Thymus (tissue), 11 donors: ENCODE data around the gene TNNT3. TPM values are rescaled to one million over a fixed set of nuclear protein-coding genes. Genes with fewer than 3 reads are reported as not detected.

ENCODE experiments used
- DNase-seq, 9 donors: peaks; one replicate each; pipeline ENCODE4 v3.0.0-alpha.2; 2013; ENCODE audit warnings: low spot score in 9 of 9, low read depth in 6 of 9, missing footprints in 1 of 9
- H3K27ac ChIP-seq, 2 donors: one replicate each; pipeline ENCODE4 v1.5.1; 2013; ENCODE audit warnings: control low read depth in 1 of 2, low read depth in 1 of 2, low read length in 1 of 2, mild to moderate bottlenecking in 1 of 2, moderate library complexity in 1 of 2
- H3K27me3 ChIP-seq, 2 donors: one replicate each; pipeline ENCODE4 v1.5.1; 2013; ENCODE audit warnings: low read length in 1 of 2; ENCODE audit not compliant: control insufficient read depth in 2 of 2, insufficient read depth in 1 of 2
- H3K36me3 ChIP-seq, 2 donors: one replicate each; pipeline ENCODE4 v1.5.1; 2013; ENCODE audit warnings: low read length in 1 of 2, mild to moderate bottlenecking in 1 of 2, moderate library complexity in 1 of 2; ENCODE audit not compliant: control insufficient read depth in 2 of 2, insufficient read depth in 2 of 2
- H3K4me1 ChIP-seq, 2 donors: one replicate each; pipeline ENCODE4 v1.5.1; 2013; ENCODE audit warnings: low read length in 2 of 2; ENCODE audit not compliant: control insufficient read depth in 2 of 2, insufficient read depth in 2 of 2
- H3K4me3 ChIP-seq, 2 donors: one replicate each; pipeline ENCODE4 v1.5.1; 2013; ENCODE audit warnings: low read length in 2 of 2, control low read depth in 1 of 2, mild to moderate bottlenecking in 1 of 2
- H3K9me3 ChIP-seq, 2 donors: one replicate each; pipeline ENCODE4 v1.5.1; 2013; ENCODE audit warnings: low read length in 1 of 2, mild to moderate bottlenecking in 1 of 2; ENCODE audit not compliant: control insufficient read depth in 2 of 2, insufficient read depth in 1 of 2
- WGBS: extraction: QIAGEN DNeasy Blood & Tissue Kit; methylation state at CpG from one replicate; pipeline ENCODE4 v1.1.7; 2013; 5-methylcytosine and 5-hydroxymethylcytosine counted together
- polyA plus RNA-seq: library from polyadenylated mRNA; stranded (reverse); fragments of 200-250 nt; gene quantifications from one replicate; pipeline ENCODE4 v1.2.3, GENCODE V29; 2013
- total RNA-seq: library from RNA; stranded (reverse); fragments of 120-200 nt; gene quantifications from one replicate; pipeline ENCODE4 v1.2.4, GENCODE V29; 2013
- donor health status: healthy.

The TNNT3 gene
- total and polyA plus RNA-seq, 2 donors: 15.8 to 44.9 TPM

DNA sequence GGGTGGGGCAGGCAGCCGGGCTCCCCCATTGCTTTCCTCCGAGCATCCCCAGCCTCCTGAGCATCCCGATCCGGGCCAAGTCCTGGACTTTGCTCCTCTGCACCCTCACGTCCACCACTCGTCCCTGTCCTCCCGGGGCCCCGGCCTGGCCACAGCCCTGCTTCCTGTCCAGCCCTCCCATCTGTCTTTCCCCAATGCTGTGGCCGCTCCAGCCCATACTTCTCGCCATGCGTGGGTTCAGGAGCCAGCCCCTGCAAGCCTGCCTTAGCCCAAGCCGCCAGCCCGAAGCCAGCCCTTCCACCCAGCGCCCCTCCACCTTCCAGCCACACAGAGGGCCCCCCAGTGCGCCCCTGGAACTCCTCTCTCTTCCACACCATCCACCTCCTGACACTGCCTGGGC lies 51.5 kb downstream of the TNNT3 start:
- no peaks in the 10 kb centered on the region for H3K36me3 ChIP-seq
- 98% methylated on average over 10 of the region's 15 CpGs for WGBS
- no peak for DNase-seq
- H3K27ac ChIP-seq: no peak overlapping the region
- no peak overlapping the region for H3K4me3 ChIP-seq
- no peaks in the 10 kb centered on the region for H3K9me3 ChIP-seq
- H3K4me1 ChIP-seq: no peaks in the 10 kb centered on the region
- H3K27me3 ChIP-seq: no peaks in the 10 kb centered on the region

DNA sequence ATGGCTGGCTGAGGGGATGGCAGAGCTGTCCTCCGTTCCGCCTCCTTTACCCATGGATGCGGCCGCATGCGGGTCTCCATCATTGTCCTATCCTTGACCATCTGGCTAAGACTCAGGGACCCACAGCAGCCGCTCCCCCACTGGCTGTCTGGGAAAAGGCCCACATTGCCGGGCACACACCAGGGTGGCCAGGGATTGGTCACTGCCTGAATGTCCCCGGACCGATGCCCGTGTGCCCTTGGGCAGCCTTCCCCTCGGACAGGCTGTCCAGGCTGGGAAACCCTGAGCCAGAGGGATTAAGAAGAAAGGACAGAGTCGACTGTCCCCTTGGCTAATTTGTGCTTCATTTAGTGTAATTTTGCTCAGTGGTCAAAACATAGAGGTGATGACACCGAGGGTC lies 55.7 kb downstream of the TNNT3 start:
- no peaks in the 10 kb centered on the region for H3K4me1 ChIP-seq
- no CpG with 5 or more reads among the region's 13 CpGs for WGBS
- H3K4me3 ChIP-seq: no peak overlapping the region
- no peak overlapping the region for H3K27ac ChIP-seq
- no peaks in the 10 kb centered on the region for H3K36me3 ChIP-seq
- DNase-seq: no peak
- no peaks in the 10 kb centered on the region for H3K27me3 ChIP-seq
- no peaks in the 10 kb centered on the region for H3K9me3 ChIP-seq

DNA sequence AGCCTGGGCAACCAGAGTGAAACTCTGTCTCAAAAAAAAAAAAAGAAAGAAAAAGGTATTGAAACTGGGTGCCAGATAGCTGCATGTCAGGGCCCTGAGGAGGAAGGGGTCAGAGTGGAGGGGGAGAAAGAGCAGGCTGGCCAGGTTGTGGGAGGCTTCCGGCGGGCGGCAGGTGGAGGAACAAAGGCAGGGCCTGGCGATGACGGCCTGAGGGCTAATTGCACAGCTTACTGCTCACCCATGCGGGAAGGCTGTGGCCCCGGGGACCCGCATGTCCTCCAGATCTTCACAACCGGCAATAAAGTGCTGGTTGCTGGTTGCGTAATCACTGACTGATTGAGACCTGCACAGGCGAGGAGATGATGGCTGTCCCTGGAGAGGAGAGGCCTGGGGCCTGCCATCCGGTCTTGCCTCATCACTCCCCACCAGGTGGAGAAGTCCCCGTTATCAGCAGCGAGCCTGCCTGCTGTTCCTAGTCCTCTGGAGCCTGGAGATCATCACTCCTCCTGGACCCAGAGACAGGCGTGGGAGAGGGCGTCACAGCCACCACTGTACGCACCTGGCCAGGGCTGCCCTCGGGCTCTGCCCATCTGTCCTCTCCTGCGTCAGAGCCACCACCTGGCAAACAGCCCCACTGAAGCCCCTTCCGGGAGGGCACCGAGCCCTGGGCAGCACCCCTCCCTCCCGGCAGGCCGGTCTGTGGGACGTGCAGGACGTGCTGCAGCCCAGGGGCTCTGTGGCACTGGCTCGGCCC lies 59.4 kb downstream of the TNNT3 start:
- 87% methylated on average over 10 of the region's 26 CpGs for WGBS
- no peak for DNase-seq

DNA sequence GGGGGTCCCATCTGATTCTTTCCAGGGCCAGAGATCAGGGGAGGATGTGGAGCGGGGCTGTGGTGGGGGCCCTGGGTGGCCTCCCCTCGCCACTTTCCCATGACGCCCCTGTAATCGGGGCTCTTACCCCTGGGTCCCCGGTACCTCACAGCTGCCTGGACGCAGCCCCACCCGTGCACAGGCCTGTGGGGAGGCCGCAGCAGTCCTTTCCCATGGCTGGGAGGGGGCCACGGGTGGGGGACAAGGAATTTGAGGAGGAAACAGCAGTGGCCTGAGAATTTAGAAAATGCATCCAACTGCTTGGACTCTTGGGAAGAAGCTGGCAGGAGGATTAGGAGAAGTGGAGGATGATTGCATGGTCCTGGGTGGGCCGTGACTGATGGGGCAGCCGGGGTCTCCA lies 60.1 kb downstream of the TNNT3 start:
- H3K4me1 ChIP-seq: no peaks in the 10 kb centered on the region
- no peaks in the 10 kb centered on the region for H3K36me3 ChIP-seq
- no peak overlapping the region for H3K27ac ChIP-seq
- no peak for DNase-seq
- 100% methylated on average over 5 of the region's 11 CpGs for WGBS
- H3K4me3 ChIP-seq: no peak overlapping the region
- no peaks in the 10 kb centered on the region for H3K9me3 ChIP-seq
- no peaks in the 10 kb centered on the region for H3K27me3 ChIP-seq

More for the DNA sequence above, 59.4 kb downstream of the TNNT3 start:
- Histone ChIP-seq H3K4me1 (no peaks in the 10 kb centered on the region), H3K9me3 (no peaks in the 10 kb centered on the region), H3K27me3 (no peaks in the 10 kb centered on the region), H3K27ac (no peak overlapping the region), H3K36me3 (no peaks in the 10 kb centered on the region), H3K4me3 (no peak overlapping the region)

DNA sequence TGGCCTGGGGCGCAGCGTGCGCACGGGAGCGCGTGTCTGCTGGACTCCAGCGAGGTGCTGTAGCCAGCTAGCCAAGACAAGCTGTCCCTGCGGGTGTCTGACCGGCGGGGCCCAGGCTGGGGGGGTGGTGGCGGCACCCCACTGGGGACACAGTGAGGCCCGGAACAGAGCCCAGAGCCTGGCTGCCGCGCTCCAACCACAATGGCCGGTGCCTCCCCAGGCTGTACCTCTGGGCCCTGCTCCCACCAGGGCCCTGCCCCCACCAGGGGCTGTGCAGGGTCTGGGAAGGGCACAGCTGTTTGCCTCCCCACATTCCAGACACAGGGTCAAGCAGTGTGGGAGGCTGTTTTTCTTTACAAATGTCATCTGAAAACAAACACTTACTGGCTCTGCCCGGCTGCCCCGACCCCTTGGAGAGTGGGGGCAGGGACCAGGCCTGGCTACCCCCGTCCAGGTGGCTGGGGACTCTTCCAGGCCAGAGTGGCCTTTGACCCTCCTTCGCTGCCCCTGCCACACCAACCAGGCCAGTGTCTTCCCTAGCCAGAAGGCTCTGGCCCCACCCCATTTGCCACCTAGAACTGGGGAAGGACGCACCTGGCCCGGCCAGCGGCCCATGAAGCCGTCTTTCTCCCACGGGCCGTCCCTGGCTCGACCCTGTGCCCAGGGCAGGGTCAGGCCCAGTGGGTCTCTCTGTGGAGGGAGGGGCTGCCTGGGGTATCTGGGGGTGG lies 63.5 kb downstream of the TNNT3 start:
- no peaks in the 10 kb centered on the region for H3K9me3 ChIP-seq
- no peak overlapping the region for H3K27ac ChIP-seq
- H3K4me1 ChIP-seq: no peaks in the 10 kb centered on the region
- WGBS: no CpG with 5 or more reads among the region's 26 CpGs
- H3K36me3 ChIP-seq: no peaks in the 10 kb centered on the region
- DNase-seq: no peak
- no peak overlapping the region for H3K4me3 ChIP-seq
- H3K27me3 ChIP-seq: no peaks in the 10 kb centered on the region

DNA sequence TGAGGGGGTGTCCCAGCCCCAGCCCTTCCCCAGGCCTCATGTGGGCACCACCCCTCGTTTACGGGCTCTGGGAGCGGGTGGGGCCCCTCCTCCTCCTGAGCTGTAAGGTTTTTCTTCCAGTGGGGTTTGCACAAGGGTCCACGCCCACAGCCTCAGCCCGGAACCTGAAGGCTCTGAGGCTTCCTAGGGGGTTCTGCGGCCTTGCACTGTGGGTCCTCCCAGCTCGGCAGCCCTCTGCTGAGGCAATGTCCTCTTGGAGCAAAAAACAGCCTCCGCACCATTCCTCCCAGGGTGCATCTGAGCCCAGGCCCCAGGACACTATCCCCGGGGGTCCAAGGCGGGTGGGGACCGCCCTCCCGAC lies 64.1 kb downstream of the TNNT3 start:
- Histone ChIP-seq H3K27ac (no peak overlapping the region), H3K4me1 (no peaks in the 10 kb centered on the region), H3K27me3 (no peaks in the 10 kb centered on the region), H3K4me3 (no peak overlapping the region), H3K36me3 (no peaks in the 10 kb centered on the region), H3K9me3 (no peaks in the 10 kb centered on the region)
- no peak for DNase-seq
- WGBS: 93% methylated on average over 12 of the region's 12 CpGs

DNA sequence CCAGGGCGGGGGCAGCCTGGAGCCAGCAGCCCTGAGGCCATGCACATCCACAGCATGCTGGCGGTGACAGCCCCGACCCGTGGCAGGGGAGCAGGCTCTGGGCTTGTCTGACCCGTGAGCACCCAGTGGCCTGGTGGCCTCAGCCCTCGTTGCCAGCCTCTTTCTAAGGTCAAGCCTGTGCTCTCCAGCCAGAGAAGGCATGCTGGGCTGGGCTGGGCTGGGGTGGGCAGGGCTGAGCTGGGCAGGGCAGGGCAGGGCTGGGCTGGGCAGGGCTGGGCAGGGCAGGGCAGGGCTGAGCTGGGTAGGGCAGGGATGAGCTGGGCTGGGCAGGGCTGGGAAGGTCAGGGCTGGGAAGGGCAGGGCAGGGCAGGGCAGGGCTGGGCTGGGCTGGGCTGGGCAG lies 67.5 kb downstream of the TNNT3 start:
- WGBS: no CpG with 5 or more reads among the region's 6 CpGs
- Histone ChIP-seq H3K4me1 (no peaks in the 10 kb centered on the region), H3K27ac (no peak overlapping the region), H3K36me3 (no peaks in the 10 kb centered on the region), H3K9me3 (no peaks in the 10 kb centered on the region), H3K27me3 (no peaks in the 10 kb centered on the region), H3K4me3 (no peak overlapping the region)
- no peak for DNase-seq

DNA sequence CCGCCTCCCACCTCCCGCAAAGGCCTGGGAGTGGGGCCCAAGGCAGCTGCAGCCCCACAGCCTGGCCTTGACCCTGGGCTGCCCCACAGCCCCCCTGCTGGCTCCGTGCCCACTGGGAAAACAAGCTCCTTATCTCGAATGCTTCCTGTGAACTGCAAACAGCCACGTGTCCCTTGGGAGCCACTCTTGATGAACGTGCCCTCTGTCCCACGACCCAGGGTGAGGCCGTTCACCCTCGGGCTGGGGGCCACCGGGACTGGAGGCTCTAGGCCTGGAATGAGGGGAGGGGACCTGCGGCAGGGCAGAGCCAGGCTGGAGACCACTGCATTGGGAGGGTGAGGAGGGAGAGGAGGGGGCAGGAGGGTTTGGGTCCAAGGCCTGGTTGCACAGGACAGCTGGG lies 68.7 kb downstream of the TNNT3 start:
- Histone ChIP-seq H3K4me3 (no peak overlapping the region), H3K4me1 (no peaks in the 10 kb centered on the region), H3K27ac (no peak overlapping the region), H3K27me3 (no peaks in the 10 kb centered on the region), H3K9me3 (no peaks in the 10 kb centered on the region), H3K36me3 (no peaks in the 10 kb centered on the region)
- DNase-seq: no peak
- no CpG with 5 or more reads among the region's 11 CpGs for WGBS
